Measurements from ENCODE around the gene CFAP300. TPM values are rescaled to one million over a fixed set of nuclear protein-coding genes. Genes with fewer than 3 reads are reported as not detected.

The CFAP300 gene
- total RNA-seq, 1 donor: 4.7 TPM

DNA sequence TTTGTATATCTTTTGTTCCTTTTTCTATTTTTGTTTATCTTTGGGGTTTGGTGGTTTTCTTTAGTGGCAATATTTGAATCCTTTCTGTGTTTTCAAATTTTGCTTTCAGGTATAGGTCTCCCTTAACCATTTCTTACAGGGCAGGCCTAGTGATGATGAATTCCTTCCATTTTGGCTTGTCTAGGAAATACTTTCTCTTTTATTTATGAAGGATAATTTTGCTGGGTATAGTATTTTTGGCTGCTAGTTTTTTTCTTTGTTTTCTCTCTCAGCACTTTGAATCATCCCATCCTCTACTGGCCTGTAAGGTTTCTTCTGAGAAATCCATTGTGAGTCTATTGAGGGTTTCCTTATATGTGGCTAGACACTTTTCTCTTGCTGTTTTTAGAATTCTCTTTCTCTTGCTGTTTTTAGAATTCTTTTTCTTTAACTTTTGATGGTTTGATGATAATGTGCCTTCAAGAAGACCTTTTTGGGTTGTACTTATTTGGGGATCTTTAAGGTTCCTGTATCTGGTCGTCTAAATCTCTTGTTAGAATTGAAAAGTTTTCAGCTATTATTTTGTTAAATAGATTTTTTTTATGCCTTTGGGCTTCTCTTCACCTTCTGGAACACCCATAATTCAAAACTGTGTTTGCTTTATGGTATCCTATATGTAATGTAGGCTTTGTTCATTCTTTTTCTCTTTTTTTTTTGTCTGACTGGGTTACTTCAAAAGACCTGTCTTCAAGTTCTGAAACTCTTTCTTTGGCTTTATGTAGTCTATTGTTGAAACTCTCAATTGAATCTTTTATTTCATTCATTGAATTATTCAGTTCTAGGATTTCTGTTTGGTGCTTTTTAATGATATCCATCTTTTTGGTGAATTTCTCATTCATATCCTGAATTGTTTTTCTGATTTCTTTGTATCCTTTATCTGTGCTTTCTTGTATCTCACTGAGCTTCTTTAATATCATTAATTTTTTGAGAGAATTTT lies 24.5 kb downstream of the CFAP300 start:
- DNase-seq (ENCODE audit: low read depth): no peak
- H3K4me3 ChIP-seq (ENCODE audit: low read depth, low read length): no peak overlapping the region
- TF ChIP-seq, protein P1, sequence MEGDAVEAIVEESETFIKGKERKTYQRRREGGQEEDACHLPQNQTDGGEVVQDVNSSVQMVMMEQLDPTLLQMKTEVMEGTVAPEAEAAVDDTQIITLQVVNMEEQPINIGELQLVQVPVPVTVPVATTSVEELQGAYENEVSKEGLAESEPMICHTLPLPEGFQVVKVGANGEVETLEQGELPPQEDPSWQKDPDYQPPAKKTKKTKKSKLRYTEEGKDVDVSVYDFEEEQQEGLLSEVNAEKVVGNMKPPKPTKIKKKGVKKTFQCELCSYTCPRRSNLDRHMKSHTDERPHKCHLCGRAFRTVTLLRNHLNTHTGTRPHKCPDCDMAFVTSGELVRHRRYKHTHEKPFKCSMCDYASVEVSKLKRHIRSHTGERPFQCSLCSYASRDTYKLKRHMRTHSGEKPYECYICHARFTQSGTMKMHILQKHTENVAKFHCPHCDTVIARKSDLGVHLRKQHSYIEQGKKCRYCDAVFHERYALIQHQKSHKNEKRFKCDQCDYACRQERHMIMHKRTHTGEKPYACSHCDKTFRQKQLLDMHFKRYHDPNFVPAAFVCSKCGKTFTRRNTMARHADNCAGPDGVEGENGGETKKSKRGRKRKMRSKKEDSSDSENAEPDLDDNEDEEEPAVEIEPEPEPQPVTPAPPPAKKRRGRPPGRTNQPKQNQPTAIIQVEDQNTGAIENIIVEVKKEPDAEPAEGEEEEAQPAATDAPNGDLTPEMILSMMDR (IDR thresholded peaks at IDR 0.05; ENCODE audit: insufficient read depth, low read depth, low read length): no peak

DNA sequence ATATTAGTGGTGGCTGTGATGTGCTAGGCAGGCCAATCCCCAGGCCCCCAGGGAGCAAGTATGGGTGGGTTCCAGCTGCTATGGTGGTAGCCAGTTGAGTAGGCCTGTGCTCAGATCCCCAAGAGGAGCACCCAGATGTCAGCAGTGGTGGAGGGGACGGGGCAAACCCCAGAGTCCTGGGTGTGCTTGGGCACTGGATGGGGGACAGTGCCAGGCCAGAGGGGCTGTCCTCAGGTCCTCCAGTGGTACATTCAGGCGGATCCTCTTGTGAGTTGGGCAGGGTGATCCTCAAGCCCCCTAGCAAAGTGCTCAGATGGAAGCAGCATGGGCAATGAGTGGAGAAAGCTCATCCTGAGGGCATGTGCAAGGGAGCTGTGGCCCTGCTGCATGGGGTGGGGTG lies 26.0 kb downstream of the CFAP300 start:
- TF ChIP-seq, protein P1 (IDR thresholded peaks at IDR 0.05; ENCODE audit: insufficient read depth, low read depth, low read length): no peak
- H3K4me3 ChIP-seq (ENCODE audit: low read depth, low read length): no peak overlapping the region
- DNase-seq (ENCODE audit: low read depth): no peak

DNA sequence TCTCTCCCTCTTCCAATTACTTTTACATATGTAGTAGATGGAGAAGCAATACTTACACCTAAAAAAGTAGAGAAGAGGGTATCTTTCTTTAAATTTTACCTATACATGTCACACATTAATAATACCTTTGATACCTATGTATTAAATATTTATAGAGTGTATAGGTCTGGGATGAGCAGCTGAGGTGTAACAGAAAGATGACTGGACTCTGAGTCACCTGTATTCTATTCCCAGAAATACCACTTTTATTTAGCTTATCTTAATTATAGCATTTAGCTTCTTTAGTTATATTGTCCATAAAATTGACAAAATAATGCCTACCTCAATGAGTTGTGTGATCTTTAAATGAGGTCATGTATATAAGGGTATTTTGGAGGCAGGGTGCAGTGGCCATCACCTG lies 32.4 kb downstream of the CFAP300 start:
- H3K4me3 ChIP-seq (ENCODE audit: low read depth, low read length): no peak overlapping the region
- TF ChIP-seq, protein P1 (IDR thresholded peaks at IDR 0.05; ENCODE audit: insufficient read depth, low read depth, low read length): no peak
- DNase-seq (ENCODE audit: low read depth): no peak

DNA sequence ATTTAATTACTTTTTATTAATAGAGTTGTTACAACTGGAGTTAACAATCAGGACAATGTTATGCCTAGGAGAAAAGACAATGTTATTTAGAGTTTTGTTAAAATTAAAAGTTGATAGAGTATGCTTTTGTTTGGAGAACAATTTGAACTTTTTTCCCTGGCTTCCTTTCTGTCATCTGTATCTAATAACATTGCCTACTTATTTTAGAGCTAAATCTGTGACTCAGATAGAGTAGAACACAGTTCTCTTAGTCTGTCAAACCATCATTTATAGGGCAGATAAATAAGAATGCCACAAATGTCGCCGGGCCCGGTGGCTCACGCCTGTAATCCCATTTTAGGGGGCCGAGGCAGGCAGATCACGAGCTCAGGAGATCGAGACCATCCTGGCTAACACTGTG lies 34.1 kb downstream of the CFAP300 start:
- no peak overlapping the region for H3K4me3 ChIP-seq (ENCODE audit: low read depth, low read length)
- no peak for DNase-seq (ENCODE audit: low read depth)
- TF ChIP-seq, protein P1 (IDR thresholded peaks at IDR 0.05; ENCODE audit: insufficient read depth, low read depth, low read length): no peak

DNA sequence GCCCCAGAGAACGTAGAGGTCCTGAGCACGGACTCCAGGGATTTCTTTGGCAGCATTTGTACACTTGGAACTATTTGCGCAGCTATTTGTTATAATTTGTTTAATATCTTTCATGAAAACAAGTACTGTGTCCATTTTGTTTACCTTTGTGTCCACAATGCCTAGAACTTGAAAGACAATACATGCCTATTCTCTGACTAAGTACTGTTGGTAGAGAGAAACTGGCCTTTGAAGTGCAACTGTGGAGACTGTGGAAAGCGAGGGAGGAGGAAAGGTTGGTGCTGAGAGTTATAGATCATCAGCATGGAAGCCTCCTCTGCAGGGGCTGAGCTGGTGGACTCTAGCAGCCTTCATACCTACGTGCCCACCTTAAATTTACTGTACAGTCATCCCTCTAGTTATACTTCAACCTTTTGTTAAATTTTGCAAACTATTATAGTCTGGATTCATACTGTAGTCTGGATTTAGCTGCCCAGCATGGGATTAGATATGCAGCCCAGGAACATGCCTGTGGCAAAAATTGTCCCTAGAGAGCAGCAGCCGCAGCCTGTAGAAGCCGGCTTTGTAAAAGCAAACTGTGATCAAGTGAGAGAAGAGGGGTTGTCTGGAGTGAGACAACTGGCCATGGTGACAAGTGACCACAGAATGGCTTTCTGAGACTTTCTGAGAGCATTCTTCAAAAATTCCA lies 38.8 kb downstream of the CFAP300 start:
- TF ChIP-seq, protein P1 (IDR thresholded peaks at IDR 0.05; ENCODE audit: insufficient read depth, low read depth, low read length): no peak
- DNase-seq (ENCODE audit: low read depth): peak; percentile 18
- H3K4me3 ChIP-seq (ENCODE audit: low read depth, low read length): no peak overlapping the region

DNA sequence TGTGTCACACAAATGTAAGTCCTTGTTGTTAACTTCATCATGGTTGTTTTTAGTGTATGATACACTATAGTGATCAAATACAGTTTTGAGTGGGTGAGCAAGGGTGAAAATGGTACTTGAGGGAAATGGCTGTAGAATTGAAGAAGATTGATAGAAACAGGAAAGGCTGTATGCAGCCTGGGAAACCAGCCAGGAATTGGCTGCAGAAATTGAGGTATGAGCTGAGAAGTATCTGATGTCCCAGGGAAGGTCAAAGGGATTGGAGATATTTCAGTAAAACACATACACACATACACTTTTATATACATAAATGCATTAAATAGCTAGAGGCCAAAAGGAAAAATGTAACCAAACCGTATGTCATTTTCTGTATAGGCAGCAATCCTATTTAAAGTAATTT lies 49.9 kb downstream of the CFAP300 start:
- no peak overlapping the region for H3K4me3 ChIP-seq (ENCODE audit: low read depth, low read length)
- no peak for DNase-seq (ENCODE audit: low read depth)
- TF ChIP-seq, protein P1 (IDR thresholded peaks at IDR 0.05; ENCODE audit: insufficient read depth, low read depth, low read length): no peak

Measured in fibroblast of villous mesenchyme (primary cell).